LNCAP (cell line): ENCODE data around the gene PCNX1.

ENCODE experiments used
- CTCF ChIP-seq: fragments of 450-650 bp; IDR thresholded peaks from 2 replicates; pipeline ENCODE4 v1.5.1; 2017; ENCODE audit warnings: mild to moderate bottlenecking

PCNX1 gene

GRCh38 chr14:70916300-70916699 is 9.0 kb downstream of the PCNX1 start:
- TF ChIP-seq CTCF, result no peak

GRCh38 chr14:70916799-70917198 is 9.5 kb downstream of the PCNX1 start:
- no peak for TF ChIP-seq CTCF

GRCh38 chr14:70917633-70918032 is 10.4 kb downstream of the PCNX1 start:
- TF ChIP-seq CTCF, result no peak

- no peak for TF ChIP-seq CTCF
Observed at GRCh38 chr14:70919774-70920173, 12.5 kb downstream of the PCNX1 start.

- TF ChIP-seq CTCF, result no peak
Observed at GRCh38 chr14:70920608-70921007, 13.3 kb downstream of the PCNX1 start.

- TF ChIP-seq CTCF, result no peak
Observed at GRCh38 chr14:70921669-70922068, 14.4 kb downstream of the PCNX1 start.

GRCh38 chr14:70924521-70924920 is 17.3 kb downstream of the PCNX1 start:
- TF ChIP-seq CTCF, result no peak

- no peak for TF ChIP-seq CTCF
Observed at GRCh38 chr14:70926235-70926830, 19.1 kb downstream of the PCNX1 start.
